GM12878 (cell line): ENCODE results near the gene CDR2L. TPM values are rescaled to one million over a fixed set of nuclear protein-coding genes. Genes with fewer than 3 reads are reported as not detected.
"Not testable (repeated sequence)": the region's sequence is repeated elsewhere in the genome, so short reads cannot be mapped to it uniquely, and the experiment has no call there.

ENCODE experiments used
- ATAC-seq: fragments of 200-7000 bp; cut with Tn5 transposase; 3 replicates; pipeline ENCODE4 v1.9.1; 2020; ENCODE audit warnings: mild to moderate bottlenecking, moderate library complexity
- BruUV-seq: library from RNA; stranded (reverse); fragments of 400-500 nt; replicated peaks from 2 replicates; lab custom pipeline; 2021; lab: Mats Ljungman, UMichigan
- CTCF ChIA-PET: fragments of 300-600 bp; sonication (Branson Sonifier 250); formaldehyde crosslinking; extraction: SDS; loops from one replicate; lab custom pipeline; 2021; ENCODE audit warnings: inconsistent platforms; lab: Yijun Ruan, JAX
- POLR2A ChIA-PET: fragments of 350-600 bp; formaldehyde crosslinking; extraction: SDS; loops from one replicate; lab custom pipeline; 2021; ENCODE audit warnings: inconsistent platforms; lab: Charles Lee
- RAD21 ChIA-PET: fragments of 300-600 bp; sonication (Branson Sonifier 250); formaldehyde crosslinking; loops from one replicate; lab custom pipeline; 2023; ENCODE audit warnings: antibody characterized with exemption; ENCODE audit not compliant: unreplicated experiment; lab: Charles Lee
- SMC1A ChIA-PET: fragments of 300-600 bp; sonication (Branson Sonifier 250); formaldehyde crosslinking; loops from one replicate; lab custom pipeline; 2023; ENCODE audit not compliant: unreplicated experiment, uncharacterized antibody; lab: Charles Lee
- DNase-seq: peaks from one replicate; pipeline ENCODE4 v3.0.0-alpha.2; 2011; ENCODE audit warnings: low read depth, low spot score
- FAIRE-seq: peaks from 3 replicates; lab custom pipeline; 2011; peaks lifted over from hg19 to GRCh38; lab: Jason Lieb, UNC
- H2AFZ ChIP-seq: 2 replicates; pipeline ENCODE4 v1.6.0; 2011; ENCODE audit warnings: low read depth, low read length, control low read depth; ENCODE audit not compliant: control insufficient read depth
- H3K27ac ChIP-seq: 2 replicates; pipeline ENCODE4 v1.5.1; 2011; ENCODE audit warnings: control low read depth; ENCODE audit not compliant: control insufficient read depth, insufficient read depth
- H3K27me3 ChIP-seq, 2 experiments: replicated peaks in 1 of 2; 2 replicates each; pipeline versions ENCODE4 v1.6.0 to v1.6.1; 2011; ENCODE audit warnings: low read length in 1 of 2; ENCODE audit not compliant: control insufficient read depth in 2 of 2, insufficient read depth in 2 of 2
- H3K36me3 ChIP-seq, 2 experiments: 2 replicates each; pipeline ENCODE4 v1.5.1; 2011; ENCODE audit warnings: low read length in 1 of 2; ENCODE audit not compliant: control insufficient read depth in 2 of 2, insufficient read depth in 2 of 2
- H3K4me1 ChIP-seq: 2 replicates; pipeline ENCODE4 v1.6.1; 2011; ENCODE audit warnings: mild to moderate bottlenecking, low read length, moderate library complexity, mixed read lengths; ENCODE audit not compliant: control insufficient read depth, insufficient read depth
- H3K4me2 ChIP-seq: 2 replicates; pipeline ENCODE4 v1.6.0; 2011; ENCODE audit warnings: control low read depth; ENCODE audit not compliant: control insufficient read depth, insufficient read depth
- H3K4me3 ChIP-seq: fragments of 200-600 bp; sonication (generic); 2 replicates; pipeline ENCODE4 v1.5.1; 2016
- H3K79me2 ChIP-seq: 2 replicates; pipeline ENCODE4 v1.6.0; 2011; ENCODE audit warnings: low read length; ENCODE audit not compliant: control insufficient read depth, insufficient read depth
- H3K9ac ChIP-seq: 2 replicates; pipeline ENCODE4 v1.8.0; 2011; ENCODE audit warnings: low read length, control low read depth, mixed read lengths; ENCODE audit not compliant: control insufficient read depth, insufficient read depth
- H3K9me3 ChIP-seq: replicated peaks from 3 replicates; pipeline ENCODE4 v1.5.1; 2011; ENCODE audit warnings: mild to moderate bottlenecking, low read length; ENCODE audit not compliant: control insufficient read depth, insufficient read depth
- H4K20me1 ChIP-seq: 2 replicates; pipeline ENCODE4 v1.6.0; 2011; ENCODE audit not compliant: control insufficient read depth, insufficient read depth
- E4F1 ChIP-seq: fragments of 450-650 bp; IDR thresholded peaks from 2 replicates; pipeline ENCODE4 v1.6.1; 2018; ENCODE audit warnings: borderline replicate concordance, mild to moderate bottlenecking; ENCODE audit not compliant: partially characterized antibody
- FOXK2 ChIP-seq: fragments of 450-650 bp; IDR thresholded peaks from 2 replicates; pipeline ENCODE4 v1.6.1; 2017; ENCODE audit warnings: mild to moderate bottlenecking, moderate library complexity
- HDAC6 ChIP-seq: fragments of 200-600 bp; sonication (generic); IDR thresholded peaks from one replicate; pipeline ENCODE4 v1.8.0; 2017; ENCODE audit warnings: antibody characterized with exemption; ENCODE audit not compliant: unreplicated experiment
- JUND ChIP-seq: IDR thresholded peaks from 2 replicates; pipeline ENCODE4 v1.6.1; 2012; ENCODE audit warnings: low read depth, mild to moderate bottlenecking, low read length, improper control_type of control experiment, moderate library complexity
- RUNX3 ChIP-seq: IDR thresholded peaks from 2 replicates; pipeline ENCODE4 v1.6.1; 2012; ENCODE audit warnings: low read length, inconsistent platforms
- SPI1 ChIP-seq: IDR thresholded peaks from 2 replicates; pipeline ENCODE4 v1.6.1; 2011; ENCODE audit warnings: low read depth, mild to moderate bottlenecking, low read length, moderate library complexity, borderline replicate concordance; ENCODE audit not compliant: insufficient read depth
- STAT3 ChIP-seq: IDR thresholded peaks from 2 replicates; pipeline ENCODE4 v1.6.1; 2011; ENCODE audit warnings: low read depth, low read length, improper control_type of control experiment
- WGBS: methylation state at CpG from one replicate; pipeline ENCODE4 v1.1.6; 2016; ENCODE audit warnings: low lambda C conversion rate; ENCODE audit not compliant: insufficient replicate concordance, insufficient coverage; ENCODE audit errors: missing lambda C conversion rate; 5-methylcytosine and 5-hydroxymethylcytosine counted together
- in situ Hi-C: fragments of 300-500 bp; cut with MboI; formaldehyde crosslinking; loops from 9 replicates; pipeline ENCODE4 v1.14.3; 2018; ENCODE audit warnings: mixed read lengths
- intact Hi-C: fragments of 100-400 bp; cut with micrococcal nuclease; formaldehyde crosslinking; loops from one replicate; pipeline ENCODE4 v1.14.2; 2022; ENCODE audit not compliant: unreplicated experiment
- polyA plus RNA-seq, 11 experiments: library from polyadenylated mRNA; depleted of rRNA in 4 of 11; unstranded in 6 of 11; stranded (reverse) in 5 of 11; fragments of >200 nt; fragmentation: Nextera tagmentation in 4 of 11; fragmentation: Illumina TruSeq in 1 of 11; extraction: Ambion mirVana in 4 of 11; extraction: Trizol in 1 of 11; gene quantifications; 1 replicate in 1 of 11; 2 replicates in 10 of 11; pipeline versions ENCODE4 v1.2.1 to v1.2.3, GENCODE V29; 2011 to 2016; ENCODE audit warnings: inconsistent platforms in 2 of 11, missing spikeins in 2 of 11, low read depth in 1 of 11
- total RNA-seq, 4 experiments: library from RNA; depleted of rRNA in 3 of 4; stranded (reverse); fragments of >200 nt in 3 of 4; fragmentation: Illumina TruSeq in 1 of 4; extraction: Trizol in 1 of 4; gene quantifications; 2 replicates each; pipeline versions ENCODE4 v1.2.1 to v1.2.3, GENCODE V29; 2013 to 2021
- TF ChIP-seq, protein P1 (sequence below): fragments of 450-650 bp; formaldehyde crosslinking; IDR thresholded peaks from 2 replicates; pipeline ENCODE4 v1.5.0; 2022; ENCODE audit warnings: mild to moderate bottlenecking, missing genetic modification characterization

Gene CDR2L
- total and polyA plus RNA-seq, 10 of the 15 experiments (the other 5 are each of a cell fraction or from before 2014, with no cell fraction given) = 0.03 to 0.18 (median 0.04) TPM; not detected in 6

GRCh38 chr17:75044716-75045115 is 57.3 kb downstream of the CDR2L start:
- Histone ChIP-seq H3K4me1 (peaks cover 3% of the 10 kb centered on the region), H3K4me3 (no peak overlapping the region), H4K20me1 (no peaks in the 10 kb centered on the region), H3K9me3 (no peaks in the 10 kb centered on the region), H3K27me3 (no peaks in the 10 kb centered on the region), H3K79me2 (peaks cover 22% of the 10 kb centered on the region), H3K27ac (no peak overlapping the region), H3K9ac (no peak overlapping the region), H2AFZ (no peak overlapping the region), H3K4me2 (no peak overlapping the region; the same call in 1 of the 2 replicates), H3K36me3 (peaks cover 0 to 8% of the 10 kb centered on the region in 2 experiments; a peak in 3 of 4 replicates)
- intact Hi-C loops = no loop called here
- POLR2A ChIA-PET = no interaction called here
- FAIRE-seq (no peak), ATAC-seq (no peak), DNase-seq (no peak)
- CTCF ChIA-PET = no interaction called here
- TF ChIP-seq JUND = no peak
- TF ChIP-seq HDAC6 = no peak
- no peak for TF ChIP-seq FOXK2
- TF ChIP-seq, protein P1, sequence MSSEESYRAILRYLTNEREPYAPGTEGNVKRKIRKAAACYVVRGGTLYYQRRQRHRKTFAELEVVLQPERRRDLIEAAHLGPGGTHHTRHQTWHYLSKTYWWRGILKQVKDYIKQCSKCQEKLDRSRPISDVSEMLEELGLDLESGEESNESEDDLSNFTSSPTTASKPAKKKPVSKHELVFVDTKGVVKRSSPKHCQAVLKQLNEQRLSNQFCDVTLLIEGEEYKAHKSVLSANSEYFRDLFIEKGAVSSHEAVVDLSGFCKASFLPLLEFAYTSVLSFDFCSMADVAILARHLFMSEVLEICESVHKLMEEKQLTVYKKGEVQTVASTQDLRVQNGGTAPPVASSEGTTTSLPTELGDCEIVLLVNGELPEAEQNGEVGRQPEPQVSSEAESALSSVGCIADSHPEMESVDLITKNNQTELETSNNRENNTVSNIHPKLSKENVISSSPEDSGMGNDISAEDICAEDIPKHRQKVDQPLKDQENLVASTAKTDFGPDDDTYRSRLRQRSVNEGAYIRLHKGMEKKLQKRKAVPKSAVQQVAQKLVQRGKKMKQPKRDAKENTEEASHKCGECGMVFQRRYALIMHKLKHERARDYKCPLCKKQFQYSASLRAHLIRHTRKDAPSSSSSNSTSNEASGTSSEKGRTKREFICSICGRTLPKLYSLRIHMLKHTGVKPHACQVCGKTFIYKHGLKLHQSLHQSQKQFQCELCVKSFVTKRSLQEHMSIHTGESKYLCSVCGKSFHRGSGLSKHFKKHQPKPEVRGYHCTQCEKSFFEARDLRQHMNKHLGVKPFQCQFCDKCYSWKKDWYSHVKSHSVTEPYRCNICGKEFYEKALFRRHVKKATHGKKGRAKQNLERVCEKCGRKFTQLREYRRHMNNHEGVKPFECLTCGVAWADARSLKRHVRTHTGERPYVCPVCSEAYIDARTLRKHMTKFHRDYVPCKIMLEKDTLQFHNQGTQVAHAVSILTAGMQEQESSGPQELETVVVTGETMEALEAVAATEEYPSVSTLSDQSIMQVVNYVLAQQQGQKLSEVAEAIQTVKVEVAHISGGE (CRISPR knock-in tag) = no peak
- TF ChIP-seq E4F1 = no peak
- TF ChIP-seq SPI1 = no peak
- TF ChIP-seq STAT3 = no peak
- no peak for TF ChIP-seq RUNX3
- RAD21 ChIA-PET = no interaction called here
- SMC1A ChIA-PET = no interaction called here
- in situ Hi-C loops = no loop called here
- BruUV-seq = no TSS peak
- WGBS = 91% methylated on average over 7 of the region's 7 CpGs

GRCh38 chr17:75045946-75046406 is 58.5 kb downstream of the CDR2L start:
- 9% methylated on average over 25 of the region's 25 CpGs for WGBS
- SMC1A ChIA-PET = interaction anchor here (1.5 kb wide), 1 partner anchor 12 kb away, joined by 3 read pairs; no protein-coding TSS in a partner anchor
- Histone ChIP-seq H3K4me3 (peak overlapping the region; percentile 97), H3K4me2 (peak overlapping the region; percentile 65), H3K9ac (peak overlapping the region; percentile 78), H3K79me2 (peaks cover 22% of the 10 kb centered on the region), H2AFZ (peak overlapping the region; percentile 67; the same call in 1 of the 2 replicates), H3K27ac (peak overlapping the region; percentile 71)
- H3K36me3 ChIP-seq, in situ Hi-C loops, FAIRE-seq, H3K9me3 ChIP-seq, DNase-seq, H3K27me3 ChIP-seq, H3K4me1 ChIP-seq, H4K20me1 ChIP-seq, intact Hi-C loops, ATAC-seq, BruUV-seq: not testable (repeated sequence)
- POLR2A ChIA-PET = interaction anchor here (0.9 to 1.8 kb wide), 2 partner anchors 12 to 33 kb away, joined by 4 read pairs; no protein-coding TSS in a partner anchor
- RAD21 ChIA-PET = interaction anchor here (0.5 to 4.3 kb wide), 2 partner anchors 85 to 371 kb away, joined by 3 to 22 read pairs; no protein-coding TSS in a partner anchor
- CTCF ChIA-PET = interaction anchor here (0.9 to 1.5 kb wide), 3 partner anchors 11 to 84 kb away, joined by 3 to 7 read pairs (median 4); no protein-coding TSS in a partner anchor
